ENCODE data around the gene CD300LD. TPM values are rescaled to one million over a fixed set of nuclear protein-coding genes. Genes with fewer than 3 reads are reported as not detected.

CD300LD gene
- total RNA-seq, 4 donors from 2014 or later = not detected

DNA sequence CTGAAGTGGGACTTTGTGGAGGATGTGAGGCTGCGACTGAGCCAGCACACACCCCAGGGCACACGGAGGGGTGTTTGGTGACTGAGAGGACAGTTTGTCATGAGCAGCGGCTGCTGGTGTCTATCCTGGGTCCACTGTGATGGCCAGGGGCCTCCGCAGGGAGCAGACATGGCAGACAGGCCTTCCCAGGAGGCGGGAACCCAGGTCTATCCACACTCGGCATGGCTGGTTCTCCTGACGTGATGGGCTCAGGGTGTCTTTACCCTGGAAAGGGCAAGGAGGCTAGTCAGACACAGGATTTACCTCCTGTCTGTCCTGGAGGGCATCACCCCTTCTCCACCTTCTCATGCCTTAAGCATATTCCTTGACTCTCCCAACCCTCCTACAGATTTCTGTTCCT lies 45.5 kb downstream of the CD300LD start:
- TF ChIP-seq, protein P1, sequence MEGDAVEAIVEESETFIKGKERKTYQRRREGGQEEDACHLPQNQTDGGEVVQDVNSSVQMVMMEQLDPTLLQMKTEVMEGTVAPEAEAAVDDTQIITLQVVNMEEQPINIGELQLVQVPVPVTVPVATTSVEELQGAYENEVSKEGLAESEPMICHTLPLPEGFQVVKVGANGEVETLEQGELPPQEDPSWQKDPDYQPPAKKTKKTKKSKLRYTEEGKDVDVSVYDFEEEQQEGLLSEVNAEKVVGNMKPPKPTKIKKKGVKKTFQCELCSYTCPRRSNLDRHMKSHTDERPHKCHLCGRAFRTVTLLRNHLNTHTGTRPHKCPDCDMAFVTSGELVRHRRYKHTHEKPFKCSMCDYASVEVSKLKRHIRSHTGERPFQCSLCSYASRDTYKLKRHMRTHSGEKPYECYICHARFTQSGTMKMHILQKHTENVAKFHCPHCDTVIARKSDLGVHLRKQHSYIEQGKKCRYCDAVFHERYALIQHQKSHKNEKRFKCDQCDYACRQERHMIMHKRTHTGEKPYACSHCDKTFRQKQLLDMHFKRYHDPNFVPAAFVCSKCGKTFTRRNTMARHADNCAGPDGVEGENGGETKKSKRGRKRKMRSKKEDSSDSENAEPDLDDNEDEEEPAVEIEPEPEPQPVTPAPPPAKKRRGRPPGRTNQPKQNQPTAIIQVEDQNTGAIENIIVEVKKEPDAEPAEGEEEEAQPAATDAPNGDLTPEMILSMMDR (IDR thresholded peaks at IDR 0.05; ENCODE audit: low read depth) = no peak

GRCh38 chr17:74545843-74546230 lies 46.2 kb downstream of the CD300LD start, which contains the start of gene CD300C:
Gene CD300C (minus strand): TSS chr17:74546115. CDS start chr17:74545782, 333 bp downstream.
- TF ChIP-seq, protein P1 (IDR thresholded peaks at IDR 0.05; ENCODE audit: low read depth) = no peak

DNA sequence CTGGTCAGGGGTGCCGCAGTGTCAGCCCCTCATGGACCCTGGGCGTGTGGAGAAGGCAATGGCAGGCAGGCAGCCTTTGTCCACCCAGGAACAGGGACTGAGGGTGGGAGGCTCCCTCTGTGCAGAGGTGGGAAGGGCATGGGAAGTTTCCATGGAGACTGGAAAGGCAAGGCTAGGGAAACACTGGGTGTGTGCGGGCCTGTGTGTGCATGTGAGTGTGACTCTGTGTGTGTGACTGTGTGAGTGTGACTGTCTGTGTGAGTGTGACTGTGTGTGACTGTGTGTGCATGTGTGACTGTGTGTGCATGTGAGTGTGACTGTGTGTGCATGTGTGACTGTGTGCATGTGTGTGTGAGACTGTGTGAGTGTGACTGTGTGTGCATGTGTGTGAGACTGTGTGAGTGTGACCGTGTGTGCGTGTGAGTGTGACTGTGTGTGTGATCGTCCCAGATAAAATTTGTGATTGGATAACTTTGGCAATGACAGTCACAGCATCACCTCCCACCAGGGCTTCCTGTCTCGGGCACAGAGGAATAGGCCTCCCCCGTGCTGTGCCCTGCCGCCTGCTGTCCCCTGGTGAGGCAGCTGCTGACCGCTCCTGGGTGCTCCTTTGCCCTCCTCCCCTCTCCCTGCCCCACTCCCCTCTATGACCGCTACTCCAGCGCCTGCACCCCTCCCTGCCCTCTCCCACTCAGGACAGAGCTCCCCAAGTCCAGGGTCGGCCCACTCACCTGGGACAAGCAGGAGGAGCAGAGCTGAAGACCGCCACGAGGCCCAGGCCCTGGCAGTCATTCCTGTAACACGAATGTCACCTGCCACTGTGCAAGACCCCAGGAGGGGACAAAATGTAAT lies 46.9 kb downstream of the CD300LD start:
- TF ChIP-seq, protein P1 (IDR thresholded peaks at IDR 0.05; ENCODE audit: low read depth) = no peak

GRCh38 chr17:74543891-74544760 lies 48.0 kb downstream of the CD300LD start:
- TF ChIP-seq, protein P1 (IDR thresholded peaks at IDR 0.05; ENCODE audit: low read depth) = no peak

DNA sequence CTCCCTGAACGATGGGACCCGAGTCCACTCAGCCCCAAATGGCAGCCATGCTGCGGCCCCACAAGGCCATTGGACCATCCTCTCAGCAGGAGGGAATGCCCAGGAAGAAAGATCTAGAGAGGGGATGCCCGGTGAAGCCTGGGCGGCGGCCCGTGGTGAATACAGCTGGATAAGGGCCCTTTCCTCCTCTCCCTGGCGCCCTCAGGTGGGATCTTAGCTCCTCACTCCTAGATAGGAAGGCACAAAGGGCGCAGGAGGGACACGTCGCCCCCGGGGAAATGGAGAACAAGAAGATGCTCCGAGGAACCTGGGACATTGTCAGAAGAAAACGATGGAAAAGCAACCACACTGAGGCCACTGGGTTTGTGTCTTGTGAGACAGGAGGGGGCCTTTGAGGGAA lies 48.7 kb downstream of the CD300LD start:
- TF ChIP-seq, protein P1 (IDR thresholded peaks at IDR 0.05; ENCODE audit: low read depth) = no peak

DNA sequence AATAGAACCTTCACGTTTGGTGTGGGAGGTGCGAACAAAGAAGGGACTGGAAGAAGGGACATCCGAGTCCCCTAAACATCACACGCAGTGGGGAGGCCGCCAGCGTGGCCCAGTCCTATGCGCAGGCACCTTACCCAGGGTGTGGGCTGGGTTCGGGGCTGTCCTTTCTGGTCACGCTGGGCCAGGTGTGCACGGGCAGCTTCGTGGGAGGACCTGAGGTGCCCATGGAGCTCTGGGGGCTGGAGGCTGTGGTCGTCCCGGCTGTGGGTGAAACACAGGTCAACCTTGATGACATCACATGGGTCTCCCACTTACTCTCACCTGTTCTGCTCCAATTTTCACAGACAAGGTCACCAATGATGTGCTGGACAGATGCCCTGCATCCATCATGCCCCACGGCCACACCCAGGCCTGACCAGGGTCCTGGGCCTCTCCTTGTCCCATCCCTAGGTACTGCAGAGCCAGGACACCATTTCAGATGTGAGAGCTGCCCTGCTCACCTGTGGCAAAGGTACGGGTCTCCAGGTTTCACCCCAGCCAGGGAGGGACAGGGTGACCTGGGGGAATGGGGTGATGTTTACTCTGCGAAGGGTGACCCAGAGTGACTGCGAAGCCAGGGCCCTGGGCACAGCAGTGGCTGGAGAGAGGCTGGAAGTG lies 49.2 kb downstream of the CD300LD start:
- TF ChIP-seq, protein P1 (IDR thresholded peaks at IDR 0.05; ENCODE audit: low read depth) = no peak

Data from subcutaneous adipose tissue (tissue), 4 donors.